GM18873 (cell line): Measurements from ENCODE around the gene CHST11.
A peak's percentile ranks its signal among the peaks of the same experiment; 100 is the strongest.
"Not testable (repeated sequence)": the region's sequence is repeated elsewhere in the genome, so short reads cannot be mapped to it uniquely, and the experiment has no call there.

Experiments
- ATAC-seq: cut with Tn5 transposase; IDR thresholded peaks from one replicate; pipeline ENCODE4 v1.9.1; 2021; ENCODE audit warnings: mild to moderate bottlenecking, moderate library complexity, moderate number of reproducible peaks; ENCODE audit not compliant: unreplicated experiment, low FRiP score

CHST11 gene

DNA sequence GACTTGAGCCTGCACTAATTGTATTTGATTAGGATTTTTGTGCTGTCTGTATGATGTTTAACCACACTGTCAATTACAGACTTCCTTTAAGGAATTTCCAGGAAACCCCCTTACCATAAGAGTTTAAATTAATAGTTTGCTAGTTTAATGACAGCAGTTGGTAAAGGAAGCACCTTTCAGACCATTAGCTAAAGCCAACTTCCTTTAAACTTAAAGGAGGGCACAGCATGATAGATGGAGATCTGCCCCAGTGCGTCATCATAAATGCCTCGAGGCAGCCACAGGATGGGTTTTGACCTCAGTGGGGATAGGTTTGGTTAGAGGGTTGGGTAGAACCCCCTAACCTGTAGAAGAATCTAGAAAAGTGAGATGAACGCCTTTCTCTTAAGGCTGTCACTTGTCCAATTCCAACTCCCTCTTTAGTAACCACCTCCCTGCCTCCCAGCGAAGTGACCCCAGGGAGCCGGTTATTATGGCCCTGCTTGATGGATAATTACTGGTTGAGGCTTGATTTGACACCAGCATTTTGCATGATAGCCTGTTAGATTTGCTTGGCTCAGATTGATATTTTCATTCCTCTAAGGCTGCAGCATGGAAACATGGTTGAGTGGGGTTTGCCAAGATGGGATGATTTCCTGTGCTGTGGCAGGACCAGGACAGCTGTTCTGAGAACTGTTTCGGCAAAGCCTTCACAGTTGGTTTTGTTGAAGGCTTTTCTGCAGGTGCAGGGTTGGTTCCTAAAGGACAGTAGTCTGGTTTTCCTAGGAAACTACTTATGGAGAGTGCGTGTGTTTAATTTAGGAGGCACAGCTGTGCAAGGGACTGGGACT, 62.7 kb downstream of the CHST11 start:
- peak; percentile 3 for ATAC-seq

DNA sequence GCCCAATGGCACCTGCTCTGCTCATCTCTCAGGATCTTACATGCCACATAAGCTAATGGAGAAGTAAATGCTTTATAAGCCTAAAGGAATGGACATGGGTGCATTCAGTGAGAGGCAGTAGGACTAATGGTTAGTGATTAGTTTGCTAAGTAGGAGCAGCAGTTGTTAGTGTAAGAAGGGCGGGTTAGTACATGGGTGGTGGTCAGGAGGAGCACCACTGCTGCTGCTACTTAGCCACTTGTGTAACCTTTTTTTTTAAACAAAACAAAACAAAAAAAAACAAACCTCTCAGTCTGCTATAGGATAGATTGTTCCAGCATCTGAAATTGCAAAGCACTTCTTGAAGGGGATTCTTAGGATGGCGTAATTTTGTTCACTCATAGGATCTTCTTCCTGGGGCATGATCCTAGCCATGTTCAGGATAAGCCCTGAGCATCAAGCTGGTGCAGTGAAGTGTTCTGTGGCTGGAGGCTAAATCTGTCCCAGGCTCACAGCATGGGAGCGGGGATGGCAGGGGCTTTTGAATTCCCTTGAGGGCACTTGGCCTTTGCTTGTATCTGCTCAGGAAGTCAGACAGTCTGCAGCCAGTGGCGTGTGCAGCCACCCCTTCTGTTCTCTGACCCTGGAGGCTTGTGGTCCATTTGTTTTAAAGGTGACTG, 63.6 kb downstream of the CHST11 start:
- ATAC-seq = peak; percentile 65

DNA sequence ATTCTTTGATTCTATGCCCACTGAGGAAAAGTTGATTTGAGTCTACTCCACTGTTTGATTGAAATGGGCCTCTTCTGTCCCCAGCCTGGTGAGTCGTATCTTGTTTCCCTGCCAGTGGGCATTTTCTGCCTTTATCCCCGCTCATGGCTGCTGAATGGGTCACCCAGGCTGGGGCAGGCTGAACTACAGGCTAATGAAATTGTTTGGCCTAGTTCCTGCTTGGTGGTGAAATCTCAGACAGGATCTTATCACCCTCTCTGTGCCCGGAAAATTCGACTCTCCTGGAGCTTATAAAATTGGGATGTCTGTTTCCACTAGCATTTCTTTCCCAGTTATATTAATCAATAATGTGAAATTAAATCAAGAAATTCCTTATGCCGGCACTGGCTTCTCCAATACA, 65.0 kb downstream of the CHST11 start:
- ATAC-seq = no peak

DNA sequence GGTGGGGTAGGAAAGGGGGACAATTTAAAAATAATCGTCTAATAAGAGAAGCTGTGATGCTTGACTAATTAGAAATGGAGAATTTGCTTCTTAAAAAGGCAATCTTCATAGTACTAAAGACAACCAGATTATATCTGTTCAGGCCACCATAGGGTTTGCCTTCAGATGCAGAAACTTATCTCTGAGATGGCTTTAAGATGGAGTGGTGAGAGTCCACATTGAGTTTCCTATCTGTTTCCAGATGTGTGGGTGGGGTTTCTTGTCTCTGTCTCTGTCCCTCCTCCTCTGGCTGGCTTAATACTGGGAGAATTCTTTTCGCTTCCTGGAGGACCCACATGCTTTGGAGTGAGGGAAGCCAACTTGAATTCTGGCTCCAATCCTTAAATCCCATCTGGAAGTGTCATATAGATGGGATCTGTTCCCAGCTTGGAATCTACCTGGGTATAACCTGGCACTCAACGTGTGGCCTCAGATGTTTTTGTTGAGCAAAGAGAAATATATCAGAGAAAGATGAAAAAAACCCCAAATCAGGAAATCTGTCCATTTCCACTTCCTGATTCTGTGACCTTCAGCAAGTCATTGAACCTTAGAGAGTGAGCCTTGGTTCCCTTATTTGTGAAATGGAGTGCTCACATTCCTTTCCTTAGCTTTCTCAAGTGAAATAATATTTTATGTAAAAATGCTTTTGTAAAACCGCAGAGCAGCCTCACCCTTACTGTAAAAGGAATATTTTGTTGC, 66.4 kb downstream of the CHST11 start:
- ATAC-seq = no peak

DNA sequence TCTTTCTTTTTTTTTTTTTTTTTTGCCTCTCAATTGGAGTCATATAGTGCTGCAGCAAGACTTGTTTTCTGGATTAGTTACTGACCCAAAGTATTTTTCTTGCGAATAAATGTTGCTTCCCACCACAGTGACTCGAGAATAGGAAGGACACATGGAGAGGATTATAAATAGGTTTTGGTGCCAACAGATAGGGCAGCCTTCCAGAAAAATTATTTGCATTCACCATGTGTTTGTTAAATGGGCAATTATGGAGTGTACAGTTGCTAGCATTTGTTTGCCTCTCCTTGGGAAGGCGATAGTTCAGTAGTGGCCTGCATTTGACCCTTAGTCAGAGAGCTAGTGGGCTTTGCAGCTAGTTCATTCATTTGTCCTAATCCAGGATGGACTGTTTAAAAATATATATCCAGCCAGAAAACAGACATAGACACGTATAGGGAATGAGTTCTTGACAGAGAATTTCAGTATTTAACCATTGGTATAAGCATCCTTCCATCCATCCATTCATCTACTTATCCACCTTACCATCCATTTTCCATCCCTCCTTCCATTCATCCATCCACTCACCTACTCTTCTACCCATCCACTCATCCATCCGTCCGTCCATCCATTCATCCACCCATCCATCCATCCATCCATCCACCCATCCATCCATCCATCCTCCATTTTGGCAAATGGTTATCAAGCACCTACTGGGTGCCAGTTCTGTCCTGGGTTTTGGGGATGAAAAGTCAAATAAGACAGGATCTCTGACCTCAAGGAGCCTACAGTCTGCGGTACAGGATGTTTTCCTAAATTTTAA, 67.5 kb downstream of the CHST11 start:
- no peak for ATAC-seq

DNA sequence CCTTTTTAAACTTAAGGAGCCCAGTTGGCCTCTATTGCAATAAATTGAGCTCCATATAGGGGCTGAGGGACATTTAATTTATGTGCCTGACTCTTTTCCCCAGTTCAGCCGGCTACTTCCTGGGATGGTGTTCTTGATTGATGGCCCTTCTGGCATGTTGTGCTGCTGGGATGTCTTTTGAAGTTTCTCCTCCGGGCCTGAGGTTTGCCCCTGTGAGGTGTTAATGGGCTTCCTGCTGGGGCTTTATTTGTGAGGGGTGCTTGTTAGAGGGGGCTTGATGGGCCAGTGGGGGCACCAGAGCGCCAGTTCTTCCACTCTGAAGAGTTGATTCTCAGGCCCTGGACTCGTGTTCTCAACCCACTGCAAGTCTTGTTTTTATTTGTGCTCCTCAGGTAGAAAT, 69.6 kb downstream of the CHST11 start:
- no peak for ATAC-seq

DNA sequence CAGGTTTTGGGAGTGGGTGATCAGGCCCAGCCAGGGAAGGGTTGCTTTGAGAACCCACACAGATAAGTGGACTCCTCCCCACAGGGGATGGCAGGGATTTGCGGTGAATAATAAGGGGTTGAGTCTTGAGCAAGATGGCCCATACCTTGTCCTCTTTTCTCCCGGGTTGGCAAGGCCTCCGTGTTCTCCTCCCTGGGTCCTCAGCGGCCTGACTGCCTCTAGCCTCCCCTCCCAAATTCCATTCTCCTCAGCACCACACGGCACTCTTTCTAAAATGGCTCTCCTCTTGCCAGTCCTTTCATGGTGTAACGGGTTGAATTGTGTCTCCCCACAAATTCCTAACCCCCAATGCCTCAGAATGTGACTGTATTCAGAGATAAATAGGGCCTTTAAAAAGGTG, 70.0 kb downstream of the CHST11 start:
- no peak for ATAC-seq

DNA sequence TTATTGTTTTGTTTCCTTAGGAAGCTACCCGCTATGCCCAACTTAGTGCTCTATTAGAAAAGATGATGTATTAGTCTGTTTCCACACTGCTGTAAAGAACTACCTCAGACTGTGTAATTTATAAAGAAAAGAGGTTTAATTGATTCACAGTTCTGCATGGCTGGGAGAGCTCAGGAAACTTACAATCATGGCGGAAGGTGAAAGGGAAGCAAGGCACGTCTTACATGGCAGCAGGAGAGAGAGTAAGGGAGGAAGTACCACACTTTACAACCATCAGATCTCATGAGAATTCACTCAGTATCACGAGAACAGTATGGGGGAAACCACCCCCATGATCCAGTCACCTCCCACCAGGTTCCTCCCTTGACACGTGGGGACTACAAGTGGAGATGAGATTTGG, 70.9 kb downstream of the CHST11 start:
- ATAC-seq = not testable (repeated sequence)

DNA sequence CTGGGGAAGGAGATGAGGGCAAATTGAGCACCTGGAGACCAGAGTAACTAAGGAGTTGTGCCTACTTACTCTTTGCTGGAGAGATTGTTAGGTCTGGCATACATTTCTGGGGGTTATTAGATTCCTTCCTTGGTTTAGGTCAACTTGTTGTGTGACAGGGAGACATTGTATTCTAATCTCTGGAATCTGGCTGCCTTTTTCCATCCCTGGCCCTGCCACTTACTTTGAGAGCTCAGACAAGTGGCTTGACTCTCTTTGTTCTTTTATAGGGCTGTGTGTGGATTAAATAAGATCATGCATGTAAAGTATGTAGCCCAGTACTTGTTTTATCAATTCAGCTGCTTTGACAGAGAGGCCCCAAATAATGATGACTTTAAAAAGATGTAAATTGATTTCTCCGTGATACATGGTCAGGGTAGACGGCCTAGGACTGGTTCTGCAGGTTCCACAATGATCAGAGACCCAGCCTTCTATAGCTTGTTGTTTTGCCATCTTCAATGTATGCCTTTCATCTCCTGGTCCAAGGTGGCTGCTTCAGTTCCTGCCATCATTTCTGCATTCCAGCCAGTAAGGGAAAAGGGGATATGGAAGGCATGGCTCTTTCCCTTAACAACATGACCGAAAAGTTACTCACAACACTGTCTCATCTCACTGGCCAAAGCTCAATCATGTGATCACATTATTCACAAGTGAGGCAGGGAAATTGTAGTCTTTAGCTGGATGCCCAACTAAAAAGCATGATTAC, 72.6 kb downstream of the CHST11 start:
- no peak for ATAC-seq

DNA sequence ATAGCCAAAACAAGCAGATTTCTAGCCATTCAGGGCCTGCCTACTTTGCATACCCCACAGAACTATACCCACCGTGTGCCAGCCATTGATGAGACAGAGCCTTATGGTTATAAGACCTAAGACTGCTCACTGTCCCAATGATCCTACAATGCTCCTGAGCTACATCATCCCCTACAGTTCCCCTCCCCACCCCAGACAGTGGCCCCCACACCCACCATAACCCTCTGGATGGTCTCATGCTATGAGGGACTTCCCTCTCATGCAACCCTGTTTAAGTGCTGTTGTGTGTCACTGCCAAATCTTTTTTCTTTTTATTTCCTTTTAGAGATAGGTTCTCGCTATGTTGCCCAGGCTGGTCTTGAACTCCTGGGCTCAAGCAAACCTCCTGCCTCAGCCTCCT, 75.9 kb downstream of the CHST11 start:
- no peak for ATAC-seq

DNA sequence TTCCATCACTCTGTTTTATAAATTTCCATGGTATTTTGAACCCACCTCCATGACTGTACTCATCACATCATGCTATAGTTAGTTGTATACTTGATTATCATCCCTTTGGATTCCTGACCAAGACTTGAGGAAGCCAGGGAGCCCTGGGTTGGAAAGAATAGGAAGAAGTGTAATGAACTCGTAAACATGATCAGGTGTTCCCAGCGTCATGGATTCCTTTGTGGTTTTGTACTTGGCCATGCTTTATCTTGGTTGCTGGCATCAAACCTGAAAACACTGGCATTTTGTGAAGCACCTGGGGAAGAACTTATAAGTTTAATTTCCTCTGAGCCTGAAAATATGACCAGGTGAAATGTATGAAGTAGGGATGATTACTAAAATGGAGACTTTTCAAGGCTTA, 76.4 kb downstream of the CHST11 start:
- no peak for ATAC-seq

DNA sequence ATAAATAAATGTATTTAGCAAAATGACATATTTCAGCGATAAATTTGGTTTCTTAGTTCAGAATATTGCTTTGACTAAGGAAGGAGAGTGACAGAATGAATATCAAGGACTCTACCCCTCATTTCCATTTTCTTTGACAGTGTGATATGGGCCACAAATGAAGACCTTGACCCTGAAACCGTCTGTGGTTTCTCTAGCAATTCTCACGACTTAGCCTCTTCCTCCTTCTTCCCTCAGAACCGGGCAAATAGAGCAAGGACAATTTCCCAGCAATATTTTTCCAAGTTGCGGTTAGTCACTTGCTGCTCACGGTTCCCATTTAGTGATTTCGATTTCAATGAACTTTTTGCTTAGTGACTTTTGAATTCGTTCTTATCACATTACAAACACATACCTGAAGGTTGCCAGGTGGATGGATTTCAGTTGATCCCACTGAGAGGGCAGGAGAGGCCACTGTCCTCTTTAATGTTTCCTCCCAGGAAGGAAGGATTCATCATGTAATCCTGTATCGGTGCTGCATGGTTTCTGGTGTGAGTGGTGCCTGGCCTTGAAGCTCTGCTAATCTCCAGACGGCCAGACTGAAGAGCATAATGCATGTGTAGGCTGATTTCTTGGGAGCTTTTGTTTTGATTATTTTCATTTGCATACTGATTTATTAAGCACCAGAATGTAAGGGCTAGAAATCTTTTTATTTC, 77.6 kb downstream of the CHST11 start:
- no peak for ATAC-seq

DNA sequence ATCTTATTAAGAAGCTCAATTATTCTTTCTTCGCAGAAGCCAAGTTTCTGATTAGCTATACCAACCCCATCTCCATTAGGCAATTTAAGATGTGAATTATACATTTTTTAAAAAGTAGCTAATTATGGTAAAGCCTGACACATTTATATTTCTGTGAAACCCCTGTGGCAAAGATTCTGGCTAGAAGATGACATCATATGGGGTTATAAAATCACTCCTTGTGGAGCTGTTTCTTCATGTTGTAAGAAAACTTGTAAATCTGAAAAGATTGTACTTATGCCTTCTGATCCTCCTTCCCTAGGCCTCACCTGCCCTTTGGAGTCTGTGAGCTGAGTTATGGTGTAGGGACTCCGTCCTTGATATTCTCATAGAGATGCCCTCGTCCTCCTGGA, 78.1 kb downstream of the CHST11 start:
- no peak for ATAC-seq

DNA sequence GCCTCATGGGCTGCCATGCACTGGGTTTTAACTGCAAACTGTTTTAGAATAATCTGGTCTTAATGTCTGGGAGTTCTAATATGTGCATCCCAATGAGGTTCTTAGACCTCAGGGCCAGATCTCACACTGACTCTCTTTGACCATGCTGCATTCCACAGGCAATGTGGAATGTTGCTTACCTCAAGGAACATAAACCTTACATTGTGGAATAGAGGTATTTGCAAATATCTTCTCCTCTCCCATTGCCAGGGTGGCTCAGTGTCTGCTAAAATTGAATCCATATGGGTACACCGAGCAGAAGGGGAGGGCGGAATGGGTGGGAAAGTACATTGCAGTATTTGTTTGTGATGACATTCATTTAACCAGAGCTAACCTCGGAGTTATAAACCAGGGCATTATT, 78.6 kb downstream of the CHST11 start:
- no peak for ATAC-seq

DNA sequence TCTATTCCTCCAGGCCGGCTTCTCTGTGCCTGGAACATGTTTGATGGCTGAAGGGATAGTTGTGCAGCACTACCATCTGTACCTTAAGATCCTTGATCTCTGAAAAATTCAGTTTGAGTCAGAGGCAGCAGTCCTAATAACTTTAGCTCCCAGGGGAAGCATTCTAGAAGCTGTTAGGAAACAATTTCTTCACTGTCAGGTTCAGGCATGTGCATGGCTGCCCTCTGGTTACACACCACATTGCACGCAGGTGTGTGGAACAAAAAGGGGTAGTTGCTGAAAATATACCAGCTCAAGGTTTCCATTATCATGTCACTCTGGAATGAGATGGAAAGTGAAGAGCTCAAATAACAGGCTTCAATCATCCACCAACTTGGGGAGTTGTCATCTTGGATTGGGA, 80.1 kb downstream of the CHST11 start:
- ATAC-seq = no peak

DNA sequence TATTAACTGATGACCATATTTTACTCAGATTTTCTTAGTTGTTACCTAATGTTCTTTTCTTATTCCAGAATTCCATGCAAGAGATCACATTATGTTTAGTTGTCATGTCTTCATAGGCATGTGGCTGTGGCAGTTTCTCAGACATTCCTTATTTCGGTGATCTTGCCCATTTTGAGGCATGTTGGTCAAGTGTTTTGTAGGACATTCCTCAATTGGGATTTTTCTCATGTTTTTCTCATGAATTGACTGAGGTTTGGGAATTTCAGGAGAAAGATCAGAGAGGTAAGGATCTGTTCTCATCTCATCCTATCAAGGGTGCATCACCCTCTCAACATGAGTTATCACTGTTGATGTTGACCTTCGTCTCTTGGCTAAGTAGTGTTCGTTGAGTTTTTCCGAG, 81.3 kb downstream of the CHST11 start:
- no peak for ATAC-seq

DNA sequence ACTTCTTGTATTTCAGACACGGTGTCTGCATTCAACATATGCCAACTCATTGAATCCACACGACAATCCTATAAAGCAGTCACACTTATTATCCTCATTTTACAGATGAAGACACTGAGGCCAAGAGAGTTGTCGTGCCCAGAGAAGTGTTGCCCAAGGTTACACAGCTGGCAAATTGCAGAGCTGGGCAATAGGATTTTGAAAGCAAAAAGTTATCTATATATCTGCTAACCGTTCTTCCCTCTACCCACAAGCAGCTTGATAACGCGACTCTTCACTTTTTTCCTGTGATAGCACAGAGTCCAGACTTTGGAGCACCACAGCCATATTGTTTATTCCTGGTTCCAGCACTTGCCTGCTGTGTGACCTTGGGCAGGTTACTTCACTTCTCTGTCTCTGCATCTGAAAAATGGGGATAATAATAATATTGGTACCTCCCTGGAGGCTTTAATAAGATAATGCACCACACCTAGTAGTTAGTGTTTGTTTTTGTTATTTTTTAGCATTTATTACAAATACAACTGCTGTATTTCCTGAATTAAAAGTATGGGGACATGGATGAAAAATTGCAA, 82.2 kb downstream of the CHST11 start:
- no peak for ATAC-seq

DNA sequence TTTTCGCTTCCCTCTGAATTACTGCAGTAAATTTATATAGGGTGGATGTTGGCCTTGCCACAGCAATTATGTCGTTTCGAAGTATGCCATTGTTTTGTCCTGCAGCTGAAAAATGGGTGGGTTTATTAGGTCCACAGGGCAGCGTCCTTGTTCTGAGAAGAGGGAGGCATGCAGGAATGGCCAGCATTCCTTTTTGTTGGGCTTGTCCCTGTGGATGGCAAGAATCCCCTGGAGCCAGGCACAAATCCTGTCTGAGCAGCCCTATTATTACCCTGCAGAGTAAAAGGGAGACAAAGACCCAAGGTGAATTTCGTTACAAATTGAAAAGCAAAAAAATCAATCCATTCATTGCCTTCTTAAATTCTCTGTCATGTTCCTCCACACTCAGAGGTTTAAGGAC, 88.1 kb downstream of the CHST11 start:
- no peak for ATAC-seq

DNA sequence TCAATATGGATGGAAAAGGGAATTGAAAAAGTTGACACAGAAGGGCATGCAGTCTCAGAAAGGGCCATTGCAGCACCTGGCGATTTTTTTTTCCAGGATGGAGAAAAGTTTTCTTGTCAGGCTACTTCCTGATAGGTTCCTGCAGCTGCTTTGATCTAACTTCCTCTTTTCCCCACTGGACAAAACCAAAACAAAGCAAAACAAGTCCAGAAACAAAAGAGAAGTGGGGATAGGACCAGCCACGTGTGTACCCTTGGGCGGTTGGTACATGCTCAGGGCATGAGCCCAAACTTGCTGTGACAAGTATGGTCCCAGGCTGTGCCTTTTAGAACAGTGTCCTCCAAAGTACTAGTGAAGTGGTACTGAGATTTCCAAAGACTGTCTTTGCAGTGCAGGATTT, 89.8 kb downstream of the CHST11 start:
- ATAC-seq = no peak
